ENCODE results near the gene PDE1C. TPM values are rescaled to one million over a fixed set of nuclear protein-coding genes. Genes with fewer than 3 reads are reported as not detected.

Gene PDE1C
- total and polyA plus RNA-seq, 9 donors = 4.8 to 20.0 (median 11.8) TPM

- TF ChIP-seq, protein P1, sequence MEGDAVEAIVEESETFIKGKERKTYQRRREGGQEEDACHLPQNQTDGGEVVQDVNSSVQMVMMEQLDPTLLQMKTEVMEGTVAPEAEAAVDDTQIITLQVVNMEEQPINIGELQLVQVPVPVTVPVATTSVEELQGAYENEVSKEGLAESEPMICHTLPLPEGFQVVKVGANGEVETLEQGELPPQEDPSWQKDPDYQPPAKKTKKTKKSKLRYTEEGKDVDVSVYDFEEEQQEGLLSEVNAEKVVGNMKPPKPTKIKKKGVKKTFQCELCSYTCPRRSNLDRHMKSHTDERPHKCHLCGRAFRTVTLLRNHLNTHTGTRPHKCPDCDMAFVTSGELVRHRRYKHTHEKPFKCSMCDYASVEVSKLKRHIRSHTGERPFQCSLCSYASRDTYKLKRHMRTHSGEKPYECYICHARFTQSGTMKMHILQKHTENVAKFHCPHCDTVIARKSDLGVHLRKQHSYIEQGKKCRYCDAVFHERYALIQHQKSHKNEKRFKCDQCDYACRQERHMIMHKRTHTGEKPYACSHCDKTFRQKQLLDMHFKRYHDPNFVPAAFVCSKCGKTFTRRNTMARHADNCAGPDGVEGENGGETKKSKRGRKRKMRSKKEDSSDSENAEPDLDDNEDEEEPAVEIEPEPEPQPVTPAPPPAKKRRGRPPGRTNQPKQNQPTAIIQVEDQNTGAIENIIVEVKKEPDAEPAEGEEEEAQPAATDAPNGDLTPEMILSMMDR (IDR thresholded peaks at IDR 0.05) = no peak
- no peak for TF ChIP-seq EP300 (IDR thresholded peaks at IDR 0.05)
- no peak for TF ChIP-seq POLR2A (IDR thresholded peaks at IDR 0.05)
- 81 to 89% (median 85%) methylated on average over 4 of the region's 4 CpGs for WGBS, 3 donors
- DNase-seq = no peak
- Histone ChIP-seq H3K27ac (no peak overlapping the region), H3K4me3 (no peak overlapping the region), H3K27me3 (no peaks in the 10 kb centered on the region), H3K9me3 (no peaks in the 10 kb centered on the region), H3K4me1 (ENCODE audit: insufficient read depth) (no peaks in the 10 kb centered on the region), H3K36me3 (no peaks in the 10 kb centered on the region)
- intact Hi-C loops (cut with DNase I) = no loop called here
Observed at GRCh38 chr7:32032211-32032610, 38.0 kb downstream of the PDE1C start.

- Histone ChIP-seq H3K27me3 (no peaks in the 10 kb centered on the region), H3K9me3 (no peaks in the 10 kb centered on the region), H3K4me3 (no peak overlapping the region), H3K36me3 (no peaks in the 10 kb centered on the region), H3K27ac (no peak overlapping the region), H3K4me1 (ENCODE audit: insufficient read depth) (no peaks in the 10 kb centered on the region)
- DNase-seq = no peak
- intact Hi-C loops (cut with DNase I) = no loop called here
- WGBS, 3 donors = 57 to 66% (median 58%) methylated on average over 3 of the region's 3 CpGs
- TF ChIP-seq EP300 (IDR thresholded peaks at IDR 0.05) (no peak), POLR2A (IDR thresholded peaks at IDR 0.05) (no peak)
- TF ChIP-seq, protein P1 (IDR thresholded peaks at IDR 0.05) = no peak
Observed at GRCh38 chr7:32030904-32031692, 39.1 kb downstream of the PDE1C start.

GRCh38 chr7:32026083-32026425 is 44.2 kb downstream of the PDE1C start:
- Histone ChIP-seq H3K36me3 (no peaks in the 10 kb centered on the region), H3K4me1 (ENCODE audit: insufficient read depth) (no peaks in the 10 kb centered on the region), H3K27ac (no peak overlapping the region), H3K9me3 (no peaks in the 10 kb centered on the region), H3K27me3 (no peaks in the 10 kb centered on the region), H3K4me3 (no peak overlapping the region)
- 90 to 93% (median 93%) methylated on average over 5 of the region's 5 CpGs for WGBS, 3 donors
- no peak for DNase-seq
- intact Hi-C loops (cut with DNase I) = no loop called here
- TF ChIP-seq, protein P1 (IDR thresholded peaks at IDR 0.05) = no peak
- TF ChIP-seq POLR2A (IDR thresholded peaks at IDR 0.05) (no peak), EP300 (IDR thresholded peaks at IDR 0.05) (no peak)

GRCh38 chr7:32025381-32026082 is 44.7 kb downstream of the PDE1C start:
- no peak for DNase-seq
- 80 to 82% (median 82%) methylated on average over 6 of the region's 6 CpGs for WGBS, 3 donors
- intact Hi-C loops (cut with DNase I) = no loop called here
- Histone ChIP-seq H3K27ac (no peak overlapping the region), H3K4me1 (ENCODE audit: insufficient read depth) (no peaks in the 10 kb centered on the region), H3K9me3 (no peaks in the 10 kb centered on the region), H3K27me3 (no peaks in the 10 kb centered on the region), H3K36me3 (no peaks in the 10 kb centered on the region), H3K4me3 (no peak overlapping the region)
- TF ChIP-seq, protein P1 (IDR thresholded peaks at IDR 0.05) = no peak
- TF ChIP-seq EP300 (IDR thresholded peaks at IDR 0.05) = no peak
- no peak for TF ChIP-seq POLR2A (IDR thresholded peaks at IDR 0.05)

Measured in ovary (tissue), 9 donors.